Stomach (tissue), 9 donors: ENCODE data around the gene TFDP2. TPM values are rescaled to one million over a fixed set of nuclear protein-coding genes. Genes with fewer than 3 reads are reported as not detected.

Experiments
- DNase-seq, 2 donors: peaks; one replicate each; pipeline versions ENCODE4 v3.0.0 to v3.0.0-alpha.2; 2013 to 2019
- H3K27ac ChIP-seq, 5 donors: fragments of 200-600 bp in 4 of 5; sonication (generic) in 4 of 5; one replicate each; pipeline ENCODE4 v1.5.1; 2013 to 2019; ENCODE audit warnings: mild to moderate bottlenecking in 1 of 5, moderate library complexity in 1 of 5
- H3K27me3 ChIP-seq, 3 donors: fragments of 200-600 bp; sonication (generic); one replicate each; pipeline ENCODE4 v1.5.1; 2017 to 2019; ENCODE audit warnings: mixed run types in 1 of 3
- H3K36me3 ChIP-seq, 4 donors: fragments of 200-600 bp; sonication (generic); 1 replicate in 3 of 4; 2 replicates in 1 of 4; pipeline ENCODE4 v1.5.1; 2016 to 2019
- H3K4me1 ChIP-seq, 4 donors: fragments of 200-600 bp; sonication (generic); one replicate each; pipeline ENCODE4 v1.5.1; 2016 to 2019
- H3K4me3 ChIP-seq, 4 donors: fragments of 200-600 bp; sonication (generic) in 3 of 4; one replicate each; pipeline ENCODE4 v1.5.1; 2016 to 2019; ENCODE audit warnings: mild to moderate bottlenecking in 1 of 4
- H3K9me3 ChIP-seq, 4 donors: fragments of 200-600 bp; sonication (generic); one replicate each; pipeline ENCODE4 v1.5.1; 2016 to 2019
- CTCF ChIP-seq, 7 experiments: fragments of 450-650 bp in 4 of 7; fragments of 200-600 bp in 3 of 7; sonication (generic) in 3 of 7; IDR thresholded peaks; one replicate each; pipeline ENCODE4 v1.5.1; 2016 to 2019; ENCODE audit warnings: antibody characterized with exemption in 7 of 7, control low read depth in 2 of 7, mild to moderate bottlenecking in 1 of 7
- EP300 ChIP-seq: sonication (generic); formaldehyde crosslinking; IDR thresholded peaks from one replicate; pipeline ENCODE4 v1.6.1; 2017; ENCODE audit warnings: antibody characterized with exemption
- POLR2A ChIP-seq, 4 donors: fragments of 450-650 bp; IDR thresholded peaks; one replicate each; pipeline ENCODE4 v1.6.1; 2016; ENCODE audit warnings: antibody characterized with exemption in 4 of 4, control low read depth in 2 of 4, mild to moderate bottlenecking in 1 of 4, moderate library complexity in 1 of 4
- POLR2AphosphoS5 ChIP-seq, 3 donors: sonication (generic); formaldehyde crosslinking; IDR thresholded peaks; one replicate each; pipeline ENCODE4 v1.6.1; 2016; ENCODE audit warnings: antibody characterized with exemption in 3 of 3
- WGBS, 5 donors: extraction: QIAGEN DNeasy Blood & Tissue Kit in 3 of 5; methylation state at CpG; one replicate each; pipeline versions ENCODE4 v1.1.5 to v1.1.7; 2013 to 2018; 5-methylcytosine and 5-hydroxymethylcytosine counted together
- intact Hi-C: fragments of 100-400 bp; cut with DNase I; formaldehyde crosslinking; loops from one replicate; pipeline ENCODE4 v1.15.1; 2023; ENCODE audit warnings: low total_unique reads
- polyA plus RNA-seq, 3 donors: library from polyadenylated mRNA; stranded (reverse); fragments of 200-250 nt; gene quantifications; one replicate each; pipeline ENCODE4 v1.2.3, GENCODE V29; 2013
- total RNA-seq, 5 donors: library from RNA; depleted of rRNA; stranded (reverse); fragments of >200 nt; gene quantifications; one replicate each; pipeline versions ENCODE4 v1.1.0 to v1.2.3, GENCODE V29; 2014 to 2016
- donor health status: healthy with polysubstance abuse.
- donor health status: Bipolar disorder and iron deficiency.
- donor health status: healthy.

Gene TFDP2
- total and polyA plus RNA-seq, 8 donors: 8.7 to 180 (median 55.7) TPM

GRCh38 chr3:142004025-142004424, 145.3 kb downstream of the TFDP2 start:
- intact Hi-C loops: no loop called here
- Histone ChIP-seq H3K27me3 (no peaks in the 10 kb centered on the region), H3K36me3 (no peaks in the 10 kb centered on the region), H3K4me1 (peaks cover 0 to 28% (median 2%) of the 10 kb centered on the region in 4 donors), H3K4me3 (no peak overlapping the region), H3K27ac (no peak overlapping the region), H3K9me3 (no peaks in the 10 kb centered on the region)
- TF ChIP-seq EP300 (no peak), POLR2A (IDR thresholded peaks at IDR 0.05) (no peak), CTCF (IDR thresholded peaks at IDR 0.05) (no peak), POLR2AphosphoS5 (IDR thresholded peaks at IDR 0.05) (no peak)
- no peak for DNase-seq

GRCh38 chr3:142003291-142003690, 146.1 kb downstream of the TFDP2 start:
- no peak for DNase-seq
- H3K4me3 ChIP-seq: no peak overlapping the region
- 93 to 100% (median 97%) methylated on average over 3 of the region's 3 CpGs for WGBS, 5 donors
- peaks cover 0 to 21% (median 0%) of the 10 kb centered on the region in 4 donors for H3K4me1 ChIP-seq
- H3K27ac ChIP-seq: no peak overlapping the region
- H3K36me3 ChIP-seq: no peaks in the 10 kb centered on the region
- TF ChIP-seq EP300: no peak
- TF ChIP-seq CTCF (IDR thresholded peaks at IDR 0.05): no peak
- no peak for TF ChIP-seq POLR2AphosphoS5 (IDR thresholded peaks at IDR 0.05)
- H3K9me3 ChIP-seq: no peaks in the 10 kb centered on the region
- intact Hi-C loops: no loop called here
- H3K27me3 ChIP-seq: no peaks in the 10 kb centered on the region

GRCh38 chr3:142000325-142000870, 148.9 kb downstream of the TFDP2 start:
- H3K36me3 ChIP-seq: no peaks in the 10 kb centered on the region
- 91 to 98% (median 93%) methylated on average over 2 of the region's 2 CpGs for WGBS, 5 donors
- peaks cover 0 to 25% (median 0%) of the 10 kb centered on the region in 4 donors for H3K4me1 ChIP-seq

GRCh38 chr3:141998669-141999290, 150.6 kb downstream of the TFDP2 start:
- Histone ChIP-seq H3K9me3 (no peaks in the 10 kb centered on the region), H3K4me1 (peaks cover 0 to 19% (median 0%) of the 10 kb centered on the region in 4 donors), H3K27ac (no peak overlapping the region), H3K27me3 (no peaks in the 10 kb centered on the region), H3K36me3 (no peaks in the 10 kb centered on the region), H3K4me3 (no peak overlapping the region)
- intact Hi-C loops: no loop called here
- 59 to 81% (median 74%) methylated on average over 4 of the region's 4 CpGs for WGBS, 5 donors
- TF ChIP-seq EP300 (no peak), POLR2A (IDR thresholded peaks at IDR 0.05) (no peak), POLR2AphosphoS5 (IDR thresholded peaks at IDR 0.05) (no peak), CTCF (IDR thresholded peaks at IDR 0.05) (peak in 2 of 7 experiments; percentile 10 to 23)
- peak in 1 of 2 donors; percentile 42 for DNase-seq

More at GRCh38 chr3:142000325-142000870, 148.9 kb downstream of the TFDP2 start:
- DNase-seq: no peak
- Histone ChIP-seq H3K4me3 (no peak overlapping the region), H3K9me3 (no peaks in the 10 kb centered on the region), H3K27me3 (no peaks in the 10 kb centered on the region), H3K27ac (no peak overlapping the region)
- TF ChIP-seq EP300 (no peak), CTCF (IDR thresholded peaks at IDR 0.05) (no peak), POLR2AphosphoS5 (IDR thresholded peaks at IDR 0.05) (no peak), POLR2A (IDR thresholded peaks at IDR 0.05) (no peak)
- intact Hi-C loops: no loop called here
